ENCODE results near the gene IRGQ. TPM values are rescaled to one million over a fixed set of nuclear protein-coding genes. Genes with fewer than 3 reads are reported as not detected.

The IRGQ gene
- total and polyA plus RNA-seq, 2 experiments from 2014 or later: 9.6 to 26.2 TPM

DNA sequence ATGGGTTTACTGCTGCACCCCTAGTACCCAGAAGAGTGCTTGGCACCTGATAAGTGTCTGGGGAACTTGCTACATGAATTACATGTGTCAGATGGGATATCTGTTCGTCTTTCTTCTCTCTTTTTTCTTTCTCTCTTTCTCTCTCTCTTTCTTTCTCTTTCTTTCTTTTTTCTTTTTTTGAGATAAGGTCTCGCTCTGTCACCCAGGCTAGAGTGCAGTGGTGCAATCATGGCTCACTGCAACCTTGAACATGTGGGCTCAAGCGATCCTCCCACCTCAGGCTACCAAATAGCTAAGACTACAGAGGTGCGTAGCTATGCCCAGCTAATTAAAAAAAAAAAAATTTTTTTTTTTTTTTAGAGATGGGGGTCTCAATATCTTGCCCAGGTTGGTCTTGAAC lies 37.6 kb upstream of the IRGQ start:
- no peaks in the 10 kb centered on the region for H4K20me1 ChIP-seq (ENCODE audit: insufficient read depth, poor library complexity, severe bottlenecking)
- no peak overlapping the region for H3K4me3 ChIP-seq
- H3K4me2 ChIP-seq: no peak overlapping the region
- no peaks in the 10 kb centered on the region for H3K9me2 ChIP-seq (replicated peaks; ENCODE audit: insufficient read depth)
- H3K79me2 ChIP-seq: no peaks in the 10 kb centered on the region
- WGBS (ENCODE audit: low lambda C conversion rate, missing lambda C conversion rate): 81% methylated on average over 4 of the region's 4 CpGs
- H3K27ac ChIP-seq: no peak overlapping the region
- H3K36me3 ChIP-seq (replicated peaks; ENCODE audit: insufficient read depth, low read depth): no peaks in the 10 kb centered on the region
- H3K27me3 ChIP-seq: no peaks in the 10 kb centered on the region
- peaks cover 13% of the 10 kb centered on the region for H3K4me1 ChIP-seq (ENCODE audit: insufficient read depth)
- no peaks in the 10 kb centered on the region for H3K9me3 ChIP-seq (ENCODE audit: low read depth)
- DNase-seq (ENCODE audit: low spot score): no peak
- H2AFZ ChIP-seq: no peak overlapping the region
- TF ChIP-seq CTCF (IDR thresholded peaks at IDR 0.05; ENCODE audit: poor library complexity): no peak
- TF ChIP-seq EZH2phosphoT487 (IDR thresholded peaks at IDR 0.05; ENCODE audit: low read depth, severe bottlenecking, unreplicated experiment): no peak
- no peak for TF ChIP-seq EZH2 (IDR thresholded peaks at IDR 0.05; ENCODE audit: borderline replicate concordance)

DNA sequence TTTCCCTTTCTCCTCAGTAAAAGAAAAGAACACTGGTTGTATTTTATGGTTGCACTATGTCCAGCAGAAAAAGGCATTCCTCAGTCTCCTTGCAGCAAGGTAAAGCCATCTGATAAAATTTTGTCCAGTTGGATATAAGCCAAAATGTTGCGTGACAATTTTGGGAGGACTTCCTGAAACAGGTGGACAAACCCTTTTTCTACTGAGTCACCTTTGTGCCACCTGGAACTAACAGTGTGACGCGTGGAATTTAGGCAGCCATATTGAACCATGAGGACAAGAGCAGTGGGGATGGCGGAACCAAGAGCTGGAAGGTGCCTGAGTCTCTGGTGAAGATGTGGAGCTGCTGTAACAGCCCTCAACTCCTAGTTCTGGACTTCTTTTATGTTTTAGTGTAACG lies 35.6 kb upstream of the IRGQ start:
- H4K20me1 ChIP-seq (ENCODE audit: insufficient read depth, poor library complexity, severe bottlenecking): no peaks in the 10 kb centered on the region
- H3K36me3 ChIP-seq (replicated peaks; ENCODE audit: insufficient read depth, low read depth): no peaks in the 10 kb centered on the region
- no peak overlapping the region for H3K4me3 ChIP-seq
- no peaks in the 10 kb centered on the region for H3K79me2 ChIP-seq
- no peaks in the 10 kb centered on the region for H3K9me3 ChIP-seq (ENCODE audit: low read depth)
- no peaks in the 10 kb centered on the region for H3K27me3 ChIP-seq
- H3K4me1 ChIP-seq (ENCODE audit: insufficient read depth): peaks cover 13% of the 10 kb centered on the region
- DNase-seq (ENCODE audit: low spot score): no peak
- TF ChIP-seq EZH2 (IDR thresholded peaks at IDR 0.05; ENCODE audit: borderline replicate concordance) (no peak), EZH2phosphoT487 (IDR thresholded peaks at IDR 0.05; ENCODE audit: low read depth, severe bottlenecking, unreplicated experiment) (no peak), CTCF (IDR thresholded peaks at IDR 0.05; ENCODE audit: poor library complexity) (no peak)
- no peaks in the 10 kb centered on the region for H3K9me2 ChIP-seq (replicated peaks; ENCODE audit: insufficient read depth)
- no peak overlapping the region for H3K27ac ChIP-seq
- 96% methylated on average over 5 of the region's 5 CpGs for WGBS (ENCODE audit: low lambda C conversion rate, missing lambda C conversion rate)
- H2AFZ ChIP-seq: no peak overlapping the region
- H3K4me2 ChIP-seq: no peak overlapping the region

GRCh38 chr19:43628646-43629326 lies 32.9 kb upstream of the IRGQ start:
- H3K36me3 ChIP-seq (replicated peaks; ENCODE audit: insufficient read depth, low read depth): no peaks in the 10 kb centered on the region
- H3K4me3 ChIP-seq: no peak overlapping the region
- H3K9me3 ChIP-seq (ENCODE audit: low read depth): no peaks in the 10 kb centered on the region
- H3K79me2 ChIP-seq: no peaks in the 10 kb centered on the region
- H4K20me1 ChIP-seq (ENCODE audit: insufficient read depth, poor library complexity, severe bottlenecking): no peaks in the 10 kb centered on the region
- H3K9me2 ChIP-seq (replicated peaks; ENCODE audit: insufficient read depth): no peaks in the 10 kb centered on the region
- H3K4me1 ChIP-seq (ENCODE audit: insufficient read depth): no peaks in the 10 kb centered on the region
- WGBS (ENCODE audit: low lambda C conversion rate, missing lambda C conversion rate): 97% methylated on average over 3 of the region's 3 CpGs
- no peaks in the 10 kb centered on the region for H3K27me3 ChIP-seq
- no peak overlapping the region for H2AFZ ChIP-seq
- no peak overlapping the region for H3K4me2 ChIP-seq
- no peak overlapping the region for H3K27ac ChIP-seq
- TF ChIP-seq EZH2phosphoT487 (IDR thresholded peaks at IDR 0.05; ENCODE audit: low read depth, severe bottlenecking, unreplicated experiment): no peak
- TF ChIP-seq CTCF (IDR thresholded peaks at IDR 0.05; ENCODE audit: poor library complexity): no peak
- no peak for DNase-seq (ENCODE audit: low spot score)
